Thoracic aorta endothelial cell (primary cell): ENCODE results near the gene OGFR. TPM values are rescaled to one million over a fixed set of nuclear protein-coding genes. Genes with fewer than 3 reads are reported as not detected.

ENCODE experiments used
- small RNA-seq: library from RNA; depleted of rRNA; stranded (forward); fragments of <200 nt; gene quantifications from one replicate; pipeline ENCODE3, GENCODE V24; 2012
- total RNA-seq: library from RNA; depleted of rRNA; stranded (reverse); fragments of >200 nt; gene quantifications from 2 replicates; pipeline ENCODE4 v1.2.3, GENCODE V29; 2012

OGFR gene
- total RNA-seq, result 33.2 and 43.6 TPM in 2 replicates

DNA sequence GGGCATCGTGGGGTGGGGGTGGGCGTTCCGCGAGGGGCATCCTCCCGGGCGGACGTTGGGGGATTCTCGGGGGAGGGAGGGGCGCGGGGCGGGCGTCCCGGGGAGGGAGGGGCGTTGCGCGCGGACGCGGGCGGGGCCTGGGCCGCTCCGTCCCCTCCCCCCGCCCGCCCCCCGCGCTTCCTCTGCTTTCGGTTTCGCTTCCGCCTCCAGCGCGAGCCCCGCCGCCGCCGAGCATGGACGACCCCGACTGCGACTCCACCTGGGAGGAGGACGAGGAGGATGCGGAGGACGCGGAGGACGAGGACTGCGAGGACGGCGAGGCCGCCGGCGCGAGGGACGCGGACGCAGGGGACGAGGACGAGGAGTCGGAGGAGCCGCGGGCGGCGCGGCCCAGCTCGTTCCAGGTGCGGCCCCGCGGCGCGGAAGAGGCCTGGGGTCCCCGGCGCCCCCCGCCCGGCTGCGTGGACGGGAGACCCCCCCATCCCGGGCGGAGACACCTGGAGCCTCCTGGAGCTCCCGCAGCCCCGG is at the start of gene OGFR:
TSS of gene OGFR (plus strand) at position 209 of the 528 bp plus-strand sequence. CDS start at position 234, 25 bp downstream.

DNA sequence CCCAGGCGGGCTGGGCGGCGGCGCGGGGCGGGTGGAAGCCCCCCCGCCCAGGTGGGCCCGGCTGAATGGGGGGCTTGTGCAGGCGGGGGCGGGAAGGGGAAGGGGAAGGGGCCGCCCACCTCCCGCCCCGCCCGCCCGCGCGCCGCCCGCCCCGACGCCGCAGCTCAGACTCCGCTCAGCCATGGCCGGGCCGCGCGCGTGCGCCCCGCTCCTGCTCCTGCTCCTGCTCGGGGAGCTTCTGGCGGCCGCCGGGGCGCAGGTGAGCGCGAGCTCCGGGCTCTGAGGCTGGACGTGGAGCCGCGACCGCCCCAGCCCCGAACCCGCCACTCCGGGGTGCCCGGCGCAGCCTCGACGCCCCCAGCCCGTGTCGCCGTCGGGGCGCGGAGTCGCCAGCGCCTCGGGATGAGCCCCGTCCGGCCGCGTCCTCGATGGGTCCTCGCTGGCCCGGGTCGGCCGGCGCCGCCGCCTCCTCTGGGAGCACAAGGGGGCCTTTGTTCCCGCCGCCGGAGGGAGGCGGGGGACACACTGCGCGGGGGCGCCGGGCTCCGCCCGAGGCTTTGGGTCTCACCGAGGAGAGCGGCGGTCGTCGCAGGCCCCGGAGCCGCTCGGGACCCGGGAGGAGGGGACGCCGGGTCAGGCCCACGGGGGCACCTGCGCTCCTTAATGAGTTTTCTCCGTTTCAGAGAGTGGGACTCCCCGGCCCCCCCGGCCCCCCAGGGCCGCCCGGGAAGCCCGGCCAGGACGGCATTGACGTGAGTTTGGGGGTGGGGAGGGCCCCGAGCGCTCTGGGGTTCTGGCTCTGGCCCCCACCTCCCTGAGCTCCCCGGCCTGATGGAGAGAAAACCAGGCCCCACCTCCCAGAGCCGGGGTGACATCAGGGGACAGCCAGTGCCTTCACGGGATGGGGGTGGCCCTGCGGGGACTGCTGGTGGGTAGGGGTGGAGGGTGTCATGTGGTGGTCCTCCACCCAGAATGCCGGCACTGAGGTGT is 12.5 kb downstream of the OGFR start, which contains the start of gene COL9A3:
TSS of gene COL9A3 (plus strand) at position 167 of the 990 bp plus-strand sequence. CDS start at position 182, 15 bp downstream.

DNA sequence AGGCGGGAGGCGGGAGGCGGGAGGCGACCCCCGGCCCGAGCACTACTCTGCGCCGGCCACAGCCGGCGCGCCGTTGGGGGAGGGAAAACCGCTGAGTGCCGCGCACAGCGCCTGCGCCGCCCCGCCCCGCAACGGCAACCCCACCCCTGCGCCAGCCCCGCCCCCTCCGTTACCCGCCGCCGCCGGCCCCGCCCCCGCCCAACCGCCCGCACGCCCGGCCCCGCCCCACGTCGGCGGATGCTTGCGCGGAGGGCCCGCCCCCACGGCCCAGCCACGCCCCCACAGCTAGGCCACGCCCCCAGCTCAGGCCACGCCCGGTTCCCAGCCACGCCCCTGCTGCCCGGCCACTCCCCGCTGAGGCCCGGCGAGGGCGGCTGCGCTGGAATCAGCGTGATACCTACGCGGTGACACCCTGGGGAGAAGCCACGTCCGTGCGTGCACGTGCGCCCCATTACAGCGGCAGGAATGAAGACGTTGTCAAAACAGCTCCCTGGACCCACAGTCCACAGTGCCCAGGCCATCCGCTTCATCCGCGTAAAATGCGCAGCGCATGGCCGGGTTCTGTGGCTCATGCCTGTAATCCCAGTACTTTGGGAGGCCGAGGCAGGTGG is 57.2 kb downstream of the OGFR start, which contains the start of gene TCFL5:
TSS of gene TCFL5 (minus strand) at position 97 of the 611 bp plus-strand sequence. CDS start 152 bp downstream, outside the sequence.

Small RNA genes within 50 kb of the gene (small RNA-seq; reads per million reads assigned to genes)
- gene DPH3P1, result not detected

Other genes with a start within 250 kb of the OGFR start
- gene SLCO4A1, start 162.3 kb upstream of the OGFR start, total RNA-seq, result 5.9 and 12.0 TPM in 2 replicates
- 0.43 and 2.5 TPM in 2 replicates for gene NTSR1, start 96.0 kb upstream of the OGFR start, total RNA-seq
- gene MRGBP, start 8.4 kb upstream of the OGFR start, total RNA-seq, result 20.1 and 21.3 TPM in 2 replicates
- 0.27 and 0.29 TPM in 2 replicates for gene COL9A3, start 12.2 kb downstream of the OGFR start, total RNA-seq
- gene TCFL5, start 57.0 kb downstream of the OGFR start, total RNA-seq, result 12.3 and 12.6 TPM in 2 replicates
- 50.9 and 52.2 TPM in 2 replicates for gene DIDO1, start 121.7 kb downstream of the OGFR start, total RNA-seq
- 34.0 and 37.6 TPM in 2 replicates for gene GID8, start 133.3 kb downstream of the OGFR start, total RNA-seq
- 12.5 and 19.2 TPM in 2 replicates for gene SLC17A9, start 147.9 kb downstream of the OGFR start, total RNA-seq
- gene BHLHE23, start 202.1 kb downstream of the OGFR start, total RNA-seq, result not detected in 2 replicates